Measurements from ENCODE around the gene TMEM243.

GRCh38 chr7:87171282-87171934 is 48.1 kb downstream of the TMEM243 start:
- TF ChIP-seq POLR2A (IDR thresholded peaks at IDR 0.05) (no peak), CTCF (IDR thresholded peaks at IDR 0.05) (no peak)

Data from uterus (tissue), 2 donors.